Fibroblast of lung (primary cell): ENCODE measurements around the gene FLNB. TPM values are rescaled to one million over a fixed set of nuclear protein-coding genes. Genes with fewer than 3 reads are reported as not detected.

Experiments used
- DNase-seq, 2 donors: peaks; one replicate each; pipeline versions ENCODE4 v3.0.0 to v3.0.0-alpha.2; 2010; ENCODE audit warnings: low read depth in 2 of 2
- H2AFZ ChIP-seq: 2 replicates; pipeline ENCODE4 v1.5.1; 2012; ENCODE audit warnings: low read length, control low read depth, inconsistent platforms
- H3K27ac ChIP-seq: 2 replicates; pipeline ENCODE4 v1.5.1; 2011; ENCODE audit warnings: low read length, control low read depth; ENCODE audit not compliant: insufficient read depth
- H3K27me3 ChIP-seq: 2 replicates; pipeline ENCODE4 v1.5.1; 2011; ENCODE audit warnings: mild to moderate bottlenecking, low read length; ENCODE audit not compliant: control insufficient read depth, insufficient read depth
- H3K36me3 ChIP-seq: 2 replicates; pipeline ENCODE4 v1.5.1; 2011; ENCODE audit warnings: low read length; ENCODE audit not compliant: control insufficient read depth, insufficient read depth
- H3K4me1 ChIP-seq: 2 replicates; pipeline ENCODE4 v1.5.1; 2011; ENCODE audit warnings: low read length; ENCODE audit not compliant: control insufficient read depth, insufficient read depth; ENCODE audit errors: extremely low read depth
- H3K4me2 ChIP-seq: 2 replicates; pipeline ENCODE4 v1.5.1; 2011; ENCODE audit warnings: low read length, control low read depth; ENCODE audit not compliant: insufficient read depth; ENCODE audit errors: extremely low read depth
- H3K4me3 ChIP-seq, 4 experiments: fragments of 200-600 bp in 1 of 4; sonication (generic) in 1 of 4; replicated peaks in 1 of 4; 2 replicates each; pipeline ENCODE4 v1.5.1; 2011 to 2016; ENCODE audit warnings: low read length in 4 of 4, low read depth in 3 of 4, mild to moderate bottlenecking in 3 of 4, control low read depth in 2 of 4, inconsistent platforms in 1 of 4, mixed read lengths in 1 of 4; ENCODE audit not compliant: insufficient read depth in 1 of 4; ENCODE audit errors: control extremely low read depth in 1 of 4
- H3K79me2 ChIP-seq: 2 replicates; pipeline ENCODE4 v1.5.1; 2012; ENCODE audit warnings: mild to moderate bottlenecking, low read length, inconsistent platforms; ENCODE audit not compliant: control insufficient read depth, insufficient read depth
- H3K9ac ChIP-seq: 2 replicates; pipeline ENCODE4 v1.5.1; 2011; ENCODE audit warnings: mild to moderate bottlenecking, low read length, control low read depth; ENCODE audit not compliant: insufficient read depth
- H3K9me3 ChIP-seq: 2 replicates; pipeline ENCODE4 v1.5.1; 2012; ENCODE audit warnings: low read depth, low read length; ENCODE audit not compliant: control insufficient read depth, insufficient read depth
- H4K20me1 ChIP-seq: 2 replicates; pipeline ENCODE4 v1.5.1; 2011; ENCODE audit warnings: low read length; ENCODE audit not compliant: control insufficient read depth, insufficient read depth; ENCODE audit errors: extremely low read depth
- EZH2 ChIP-seq: IDR thresholded peaks from 2 replicates; pipeline ENCODE4 v1.5.1; 2012; ENCODE audit warnings: low read length, control low read depth, mild to moderate bottlenecking; ENCODE audit errors: missing control alignments
- polyA plus RNA-seq, 2 donors: library from polyadenylated mRNA; depleted of rRNA in 1 of 2; stranded (reverse) in 1 of 2; unstranded in 1 of 2; fragments of >200 nt; gene quantifications; 2 replicates each; pipeline ENCODE4 v1.2.1, GENCODE V29; 2011 to 2012; ENCODE audit warnings: missing spikeins in 1 of 2
- total RNA-seq: library from RNA; depleted of rRNA; stranded (reverse); fragments of >200 nt; gene quantifications from 2 replicates; pipeline ENCODE4 v1.2.1, GENCODE V29; 2014
- TF ChIP-seq, protein P1 (sequence below), 2 donors: IDR thresholded peaks in 1 of 2; conservative IDR thresholded peaks in 1 of 2; 1 replicate in 1 of 2; 2 replicates in 1 of 2; pipeline ENCODE4 v1.5.1; 2011 to 2012; ENCODE audit warnings: low read length in 2 of 2, control low read depth in 1 of 2, inconsistent platforms in 1 of 2, low read depth in 1 of 2, mild to moderate bottlenecking in 1 of 2

FLNB gene
- total and polyA plus RNA-seq, 2 donors (not counting 1 experiment from before 2014, with no cell fraction given) = 81.7 to 105 TPM

GRCh38 chr3:58074116-58074715 is 66.0 kb downstream of the FLNB start:
- no peak overlapping the region for H3K9ac ChIP-seq
- TF ChIP-seq EZH2 = no peak
- TF ChIP-seq, protein P1, sequence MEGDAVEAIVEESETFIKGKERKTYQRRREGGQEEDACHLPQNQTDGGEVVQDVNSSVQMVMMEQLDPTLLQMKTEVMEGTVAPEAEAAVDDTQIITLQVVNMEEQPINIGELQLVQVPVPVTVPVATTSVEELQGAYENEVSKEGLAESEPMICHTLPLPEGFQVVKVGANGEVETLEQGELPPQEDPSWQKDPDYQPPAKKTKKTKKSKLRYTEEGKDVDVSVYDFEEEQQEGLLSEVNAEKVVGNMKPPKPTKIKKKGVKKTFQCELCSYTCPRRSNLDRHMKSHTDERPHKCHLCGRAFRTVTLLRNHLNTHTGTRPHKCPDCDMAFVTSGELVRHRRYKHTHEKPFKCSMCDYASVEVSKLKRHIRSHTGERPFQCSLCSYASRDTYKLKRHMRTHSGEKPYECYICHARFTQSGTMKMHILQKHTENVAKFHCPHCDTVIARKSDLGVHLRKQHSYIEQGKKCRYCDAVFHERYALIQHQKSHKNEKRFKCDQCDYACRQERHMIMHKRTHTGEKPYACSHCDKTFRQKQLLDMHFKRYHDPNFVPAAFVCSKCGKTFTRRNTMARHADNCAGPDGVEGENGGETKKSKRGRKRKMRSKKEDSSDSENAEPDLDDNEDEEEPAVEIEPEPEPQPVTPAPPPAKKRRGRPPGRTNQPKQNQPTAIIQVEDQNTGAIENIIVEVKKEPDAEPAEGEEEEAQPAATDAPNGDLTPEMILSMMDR (conservative IDR thresholded peaks at IDR 0.05 in 1 of 2, IDR thresholded peaks at IDR 0.05 in 1 of 2; ENCODE audit: low read depth in 1 of 2, low read length in 2 of 2) = no peak
- no peak overlapping the region for H2AFZ ChIP-seq
- H3K4me2 ChIP-seq = no peak overlapping the region
- H3K27ac ChIP-seq = no peak overlapping the region
- no peaks in the 10 kb centered on the region for H3K9me3 ChIP-seq
- H3K4me3 ChIP-seq = no peak overlapping the region
- no peaks in the 10 kb centered on the region for H3K27me3 ChIP-seq
- DNase-seq = no peak
- peaks cover 5% of the 10 kb centered on the region for H3K4me1 ChIP-seq
- H3K36me3 ChIP-seq = no peaks in the 10 kb centered on the region
- H3K79me2 ChIP-seq = peaks cover 40% of the 10 kb centered on the region
- no peaks in the 10 kb centered on the region for H4K20me1 ChIP-seq

DNA sequence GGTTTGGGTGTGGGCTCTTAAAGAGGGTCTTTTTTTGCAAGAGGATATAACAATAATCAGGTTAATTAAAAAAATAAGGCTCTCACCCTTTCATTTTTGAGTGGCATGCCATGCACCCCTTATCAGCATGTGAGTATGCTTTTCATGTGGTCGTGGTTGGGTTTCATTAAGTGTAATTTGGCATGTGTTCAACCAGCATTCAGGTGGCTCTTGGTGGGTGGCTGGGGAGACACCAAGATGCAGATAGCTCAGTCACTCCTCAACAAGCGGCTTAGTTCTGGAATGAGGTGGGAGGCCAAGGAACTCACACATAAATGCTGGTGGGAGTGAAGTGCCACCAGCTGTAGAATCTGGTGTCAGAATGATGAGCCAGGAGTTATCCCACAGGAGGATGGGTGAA is 66.8 kb downstream of the FLNB start:
- H3K27me3 ChIP-seq = no peaks in the 10 kb centered on the region
- DNase-seq = no peak
- H3K79me2 ChIP-seq = peaks cover 34% of the 10 kb centered on the region
- no peak overlapping the region for H3K9ac ChIP-seq
- no peak for TF ChIP-seq EZH2
- TF ChIP-seq, protein P1 (conservative IDR thresholded peaks at IDR 0.05 in 1 of 2, IDR thresholded peaks at IDR 0.05 in 1 of 2; ENCODE audit: low read depth in 1 of 2, low read length in 2 of 2) = no peak
- H2AFZ ChIP-seq = no peak overlapping the region
- H3K4me1 ChIP-seq = peaks cover 5% of the 10 kb centered on the region
- no peaks in the 10 kb centered on the region for H4K20me1 ChIP-seq
- no peaks in the 10 kb centered on the region for H3K9me3 ChIP-seq
- H3K36me3 ChIP-seq = no peaks in the 10 kb centered on the region
- H3K27ac ChIP-seq = no peak overlapping the region
- no peak overlapping the region for H3K4me3 ChIP-seq
- H3K4me2 ChIP-seq = no peak overlapping the region

DNA sequence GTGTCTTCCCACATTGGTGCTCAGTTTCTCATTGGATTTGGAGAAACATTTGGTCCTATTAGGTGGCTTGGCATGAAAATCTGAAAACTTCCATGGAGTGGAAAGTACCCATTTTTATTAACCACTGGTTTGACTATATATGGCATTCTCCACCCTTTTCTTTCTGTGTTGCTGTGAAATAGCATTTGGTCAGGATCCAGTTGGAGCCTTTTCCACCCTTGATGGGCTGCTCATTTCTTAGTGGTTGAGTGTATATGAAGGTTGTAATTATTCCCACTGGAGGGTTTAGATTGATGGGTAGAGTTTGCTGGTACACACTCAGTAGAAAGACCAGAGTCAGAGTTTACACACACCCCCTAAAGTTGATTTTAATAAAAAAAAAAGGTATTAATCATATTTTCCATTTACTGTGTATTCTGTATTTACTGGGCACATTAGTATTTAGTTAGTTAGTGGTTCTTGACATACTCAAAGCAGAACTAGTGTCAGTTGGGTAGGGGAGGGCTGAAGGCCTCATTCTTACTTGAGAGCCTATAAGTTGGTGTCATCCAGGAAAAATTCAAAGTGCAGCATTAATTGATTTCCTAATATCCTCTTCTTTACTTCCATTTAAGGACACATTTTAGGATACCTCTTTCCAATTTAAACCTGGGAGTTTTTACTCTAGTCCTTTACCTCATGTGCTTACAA is 69.5 kb downstream of the FLNB start:
- H2AFZ ChIP-seq = no peak overlapping the region

More for the DNA sequence above, 69.5 kb downstream of the FLNB start:
- H3K27ac ChIP-seq = no peak overlapping the region
- peaks cover 2% of the 10 kb centered on the region for H3K36me3 ChIP-seq
- H3K9me3 ChIP-seq = no peaks in the 10 kb centered on the region
- TF ChIP-seq, protein P1 (conservative IDR thresholded peaks at IDR 0.05 in 1 of 2, IDR thresholded peaks at IDR 0.05 in 1 of 2; ENCODE audit: low read depth in 1 of 2, low read length in 2 of 2) = no peak
- TF ChIP-seq EZH2 = no peak
- H3K4me2 ChIP-seq = no peak overlapping the region
- DNase-seq = no peak
- no peak overlapping the region for H3K9ac ChIP-seq
- peaks cover 24% of the 10 kb centered on the region for H3K79me2 ChIP-seq
- H3K4me3 ChIP-seq = no peak overlapping the region
- H3K4me1 ChIP-seq = no peaks in the 10 kb centered on the region
- no peaks in the 10 kb centered on the region for H3K27me3 ChIP-seq
- no peaks in the 10 kb centered on the region for H4K20me1 ChIP-seq
